HS-5 (cell line): Measurements from ENCODE around the gene FLVCR2.
A peak's percentile ranks its signal among the peaks of the same experiment; 100 is the strongest.

Experiments used
- DNase-seq: peaks from one replicate; pipeline ENCODE4 v3.0.0-alpha.2; 2012; ENCODE audit warnings: low read depth

Gene FLVCR2

DNA sequence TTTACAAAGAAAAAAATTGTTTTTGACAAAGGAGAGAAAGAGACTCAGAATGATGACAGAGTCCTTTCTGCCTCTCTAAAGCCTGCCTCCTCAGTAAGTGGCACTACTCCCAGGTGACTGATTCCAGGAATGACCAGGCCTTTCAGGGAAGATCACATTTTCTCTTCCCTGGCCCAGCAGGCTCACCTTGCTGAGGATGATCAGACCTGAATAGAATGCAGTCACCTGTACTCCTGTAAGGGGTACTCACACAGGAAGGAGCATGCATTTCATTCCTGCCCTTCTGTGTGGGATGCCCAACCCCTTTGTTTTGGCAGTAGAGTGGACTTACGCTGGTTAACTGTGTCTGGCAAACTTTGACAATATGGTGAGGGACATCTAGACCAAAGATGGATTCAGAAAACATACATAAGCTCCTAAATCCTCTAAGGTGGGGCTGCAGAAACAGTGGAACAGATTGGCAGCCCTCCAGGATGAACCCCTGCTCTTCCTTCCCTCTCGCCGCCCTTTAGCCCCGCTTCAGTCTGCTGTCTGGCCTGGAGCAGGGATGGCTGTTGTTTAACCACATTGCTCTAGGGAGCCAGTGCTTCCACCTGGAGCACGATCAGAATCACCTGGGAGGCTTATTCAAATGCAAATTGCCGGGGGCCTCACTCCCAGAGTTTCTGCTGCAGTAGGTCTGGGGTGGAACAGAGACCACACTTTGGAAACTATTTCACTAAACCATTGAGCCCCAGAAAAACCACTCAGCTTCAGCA lies 52.5 kb downstream of the FLVCR2 start:
- no peak for DNase-seq

GRCh38 chr14:75631453-75631831 lies 53.0 kb downstream of the FLVCR2 start:
- DNase-seq: no peak

GRCh38 chr14:75634848-75635247 lies 56.4 kb downstream of the FLVCR2 start:
- no peak for DNase-seq

DNA sequence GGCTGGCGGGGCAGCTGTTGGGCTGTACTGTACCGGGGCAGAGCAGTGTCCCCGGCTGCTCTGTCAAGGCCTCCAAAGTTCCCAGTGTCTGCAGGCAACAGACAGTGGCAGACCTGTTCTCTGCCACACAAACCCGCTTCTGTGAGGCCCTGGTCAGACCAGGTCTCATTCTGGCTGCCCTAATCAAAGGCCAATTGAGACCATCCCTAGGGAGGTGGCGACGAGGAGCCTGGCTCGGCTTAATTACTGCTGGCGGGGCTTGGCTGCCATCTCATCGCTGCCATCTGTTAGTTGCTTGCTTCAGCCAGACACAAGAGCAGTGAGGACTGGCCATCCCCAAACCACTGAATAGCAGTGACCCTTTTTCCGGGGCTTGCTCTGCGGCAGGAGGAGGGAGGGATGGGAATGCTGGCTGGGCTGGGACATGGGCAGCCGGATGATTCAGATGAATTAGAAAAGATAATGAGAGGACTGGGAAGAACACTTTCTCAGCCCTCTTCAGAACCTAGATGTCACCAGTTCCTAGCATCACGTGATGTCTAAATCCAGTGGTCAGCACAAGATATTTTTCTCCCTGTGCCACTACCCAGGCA lies 57.8 kb downstream of the FLVCR2 start:
- DNase-seq: no peak

- no peak for DNase-seq
These were observed 62.5 kb downstream of the FLVCR2 start for GRCh38 chr14:75640876-75641275.

DNA sequence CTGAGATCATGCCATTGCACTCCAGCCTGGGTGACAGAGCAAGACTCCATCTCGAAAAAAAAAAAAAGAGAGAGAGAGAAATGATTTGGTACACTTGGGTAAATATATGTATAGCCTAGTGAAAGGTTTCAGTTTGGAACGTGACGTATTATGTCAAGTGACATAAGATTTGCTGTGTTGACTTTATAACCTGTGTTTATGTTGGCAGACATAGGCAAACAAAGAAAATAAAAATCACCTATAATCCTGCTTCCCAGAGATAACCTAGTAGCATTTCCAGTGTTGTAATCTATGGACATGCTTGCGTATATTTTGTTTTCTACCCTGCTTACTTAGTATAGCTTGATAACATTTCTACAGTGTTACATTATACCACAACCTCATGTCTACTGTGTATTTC lies 65.6 kb downstream of the FLVCR2 start:
- DNase-seq: no peak

DNA sequence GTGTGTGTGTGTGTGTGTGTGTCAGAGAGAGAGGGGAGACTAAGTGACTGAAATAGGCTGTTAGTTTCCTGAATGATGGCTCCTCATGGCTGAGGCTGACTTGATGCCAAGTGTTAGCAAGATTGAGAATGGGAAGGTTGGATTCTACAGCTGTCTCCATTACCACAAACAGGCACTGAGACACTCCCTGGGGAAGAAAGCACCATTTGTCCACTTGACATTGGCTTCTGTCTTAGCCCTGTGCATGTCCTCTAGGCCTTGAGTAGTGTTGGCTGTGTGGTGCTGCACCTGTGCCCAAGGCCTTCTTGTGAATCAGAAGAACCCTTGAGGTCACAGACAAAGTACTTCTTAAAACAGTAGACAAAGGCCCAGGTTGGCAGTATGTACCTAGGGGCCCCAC lies 66.6 kb downstream of the FLVCR2 start:
- DNase-seq: no peak

GRCh38 chr14:75646762-75647161 lies 68.3 kb downstream of the FLVCR2 start:
- DNase-seq: no peak

GRCh38 chr14:75647640-75648039 lies 69.2 kb downstream of the FLVCR2 start:
- no peak for DNase-seq

DNA sequence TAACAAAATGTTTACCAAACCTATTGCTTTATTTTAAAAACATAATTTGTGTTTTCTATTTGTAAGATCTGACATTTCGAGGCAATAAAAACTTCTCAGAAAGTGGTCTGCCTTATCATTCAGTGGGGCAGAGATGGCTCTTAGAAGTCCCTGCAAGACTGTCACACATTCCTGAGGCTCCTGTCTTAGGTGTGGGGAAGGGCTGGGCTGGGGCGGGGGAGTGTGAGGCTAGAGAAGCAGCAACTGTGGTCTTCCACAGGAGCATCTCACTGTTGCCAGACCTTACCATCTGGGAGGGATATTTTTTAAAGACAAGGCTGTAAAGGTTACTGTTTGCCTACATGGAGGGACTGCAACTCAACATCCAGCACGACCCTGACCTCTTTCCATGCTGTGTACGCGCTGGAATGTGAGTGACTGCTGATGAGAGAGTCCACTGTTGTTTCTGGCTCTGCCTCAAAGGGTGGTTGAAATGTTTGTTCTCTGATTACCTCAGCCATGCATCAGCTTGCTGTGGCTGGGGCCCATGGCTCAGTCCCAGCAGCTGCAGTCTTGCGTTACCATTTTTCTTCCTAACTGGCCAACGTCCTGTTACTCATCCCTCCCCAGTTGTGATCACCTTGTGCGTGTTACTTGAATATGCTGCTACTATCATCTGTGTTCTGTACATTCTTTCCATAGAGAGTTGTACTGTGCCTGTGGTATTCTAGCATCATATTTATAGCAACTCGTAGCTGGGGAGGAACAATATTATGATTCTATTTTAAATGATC lies 69.8 kb downstream of the FLVCR2 start:
- DNase-seq: peak; percentile 91

DNA sequence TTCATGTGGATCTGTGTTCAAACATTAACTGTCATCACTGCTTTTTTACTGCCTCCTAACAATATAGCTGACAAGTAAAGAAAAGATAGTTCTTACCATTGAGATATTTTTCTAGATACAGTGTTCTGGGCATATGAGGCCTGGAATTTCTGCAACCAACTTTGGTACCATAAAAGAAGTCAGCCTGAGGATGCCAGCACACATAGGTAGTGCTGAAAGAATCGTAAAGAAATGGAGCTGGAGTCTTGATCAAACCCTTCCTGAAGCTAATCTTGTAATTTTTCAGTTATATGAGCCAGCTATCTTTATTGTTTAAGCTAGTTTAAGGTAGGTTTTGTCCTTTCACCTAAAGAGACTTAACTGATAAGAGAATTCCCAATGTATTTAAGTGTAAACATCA lies 70.9 kb downstream of the FLVCR2 start:
- DNase-seq: no peak

GRCh38 chr14:75649773-75650172 lies 71.4 kb downstream of the FLVCR2 start:
- no peak for DNase-seq

GRCh38 chr14:75650253-75651058 lies 72.0 kb downstream of the FLVCR2 start:
- no peak for DNase-seq

- DNase-seq: no peak
These were observed 75.1 kb downstream of the FLVCR2 start for GRCh38 chr14:75653563-75653962.

GRCh38 chr14:75654127-75654732 lies 75.8 kb downstream of the FLVCR2 start:
- no peak for DNase-seq

DNA sequence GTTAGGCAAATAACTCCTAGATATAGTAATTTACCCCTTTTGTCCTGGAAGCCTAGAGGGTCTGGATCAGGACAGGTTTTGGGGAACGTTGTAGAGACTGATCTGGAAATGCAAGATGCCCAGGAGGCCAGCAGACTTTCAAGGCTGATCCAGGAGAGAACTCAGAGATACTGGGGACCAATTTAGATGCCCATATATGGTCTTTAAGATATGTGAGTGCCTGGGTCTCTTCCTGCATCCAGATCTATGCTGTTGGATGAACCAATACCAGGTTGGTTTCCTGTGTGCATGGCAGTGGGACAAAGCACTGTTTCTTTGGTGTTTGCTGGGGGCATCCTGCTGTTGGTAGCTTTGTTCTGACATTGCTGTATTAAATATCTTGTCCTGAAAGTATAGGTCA lies 76.8 kb downstream of the FLVCR2 start:
- DNase-seq: no peak

DNA sequence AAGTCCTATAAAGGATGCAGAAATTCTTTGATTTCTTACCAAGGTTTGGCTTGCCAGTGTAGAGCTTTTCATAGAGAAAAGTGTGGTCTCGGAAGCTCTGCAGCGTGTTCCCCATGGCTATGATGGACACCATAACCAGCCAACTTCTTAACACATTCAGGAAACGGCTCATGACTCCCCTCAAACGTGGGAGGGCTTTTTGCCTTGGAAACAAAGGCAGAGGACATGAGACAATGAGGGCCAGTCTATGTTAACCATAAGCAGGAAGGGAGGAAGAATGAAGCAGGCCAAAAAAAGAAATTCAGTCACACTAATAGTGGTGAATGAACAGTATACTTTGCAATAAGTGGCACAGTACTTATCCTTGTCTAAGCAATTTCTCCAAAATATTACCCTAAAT lies 78.9 kb downstream of the FLVCR2 start:
- no peak for DNase-seq

DNA sequence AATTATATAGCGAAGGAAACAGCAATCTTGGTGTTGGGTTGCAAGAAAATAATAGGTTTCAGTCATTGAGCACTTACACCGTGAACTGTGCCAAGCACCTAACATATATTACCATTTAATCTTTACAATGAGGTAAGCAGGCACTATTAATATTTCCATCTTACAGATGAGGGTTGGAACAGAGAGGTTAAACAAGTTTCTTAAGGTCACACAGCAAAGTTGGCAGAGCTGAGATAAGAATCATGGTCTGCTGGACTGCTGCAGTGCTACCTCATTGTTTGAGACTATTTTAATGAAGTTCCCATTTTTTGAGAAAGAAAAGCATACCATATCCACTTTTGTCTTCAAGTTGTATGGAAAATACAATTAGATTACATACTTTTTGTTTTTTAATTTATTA lies 80.5 kb downstream of the FLVCR2 start:
- DNase-seq: no peak

DNA sequence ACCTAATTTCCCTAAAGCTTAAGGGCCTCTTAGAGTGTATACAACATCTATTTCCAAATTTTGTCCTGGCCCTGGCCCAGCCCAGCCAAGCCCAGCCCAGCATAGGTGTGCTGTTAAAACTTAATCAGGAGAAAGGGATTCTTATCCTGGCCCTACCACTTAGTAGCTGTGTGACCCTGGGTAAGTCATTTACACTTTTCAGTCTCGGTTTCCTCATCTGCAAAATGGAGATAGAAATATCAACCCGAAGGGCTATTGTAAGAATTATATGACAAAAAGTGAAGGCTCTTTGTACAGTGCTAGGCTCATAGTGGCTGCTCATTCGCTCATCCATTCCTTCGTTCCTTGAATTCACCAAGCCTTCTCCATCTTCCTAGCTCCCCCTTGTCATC lies 81.8 kb downstream of the FLVCR2 start:
- DNase-seq: no peak

GRCh38 chr14:75660630-75661498 lies 82.4 kb downstream of the FLVCR2 start, which contains the start of the genes ERG28 and TTLL5:
Gene ERG28 (minus strand): TSS chr14:75660876. CDS start chr14:75657502, 3,374 bp downstream.
Gene TTLL5 (plus strand): TSS chr14:75661246. CDS start chr14:75663150, 1,904 bp downstream.
- DNase-seq: peak; percentile 95

- peak; percentile 24 for DNase-seq
These were observed 83.0 kb downstream of the FLVCR2 start for GRCh38 chr14:75661499-75661814.
